IMR-90 (cell line): ENCODE data around the gene TIAM1. TPM values are rescaled to one million over a fixed set of nuclear protein-coding genes. Genes with fewer than 3 reads are reported as not detected.
A peak's percentile ranks its signal among the peaks of the same experiment; 100 is the strongest.

Experiments used
- ATAC-seq: fragments of 200-7000 bp; cut with Tn5 transposase; 2 replicates; pipeline ENCODE4 v1.9.1; 2020; ENCODE audit warnings: low read depth, mild to moderate bottlenecking, moderate library complexity
- BruUV-seq: library from RNA; stranded (reverse); fragments of 400-500 nt; replicated peaks from 2 replicates; lab custom pipeline; 2021; lab: Mats Ljungman, UMichigan
- CTCF ChIA-PET: fragments of 300-600 bp; formaldehyde crosslinking; extraction: SDS; loops from one replicate; lab custom pipeline; 2021; ENCODE audit warnings: antibody characterized with exemption; lab: Yijun Ruan, JAX
- POLR2A ChIA-PET: fragments of 300-600 bp; sonication (Branson Sonifier 250); formaldehyde crosslinking; loops from one replicate; lab custom pipeline; 2022; ENCODE audit warnings: antibody characterized with exemption; ENCODE audit not compliant: unreplicated experiment; lab: Charles Lee
- DNase-seq: peaks from one replicate; pipeline ENCODE4 v3.0.0; 2013
- H2AFZ ChIP-seq: replicated peaks from 2 replicates; pipeline ENCODE3; 2013; ENCODE audit warnings: low read length, mild to moderate bottlenecking; ENCODE audit not compliant: poor library complexity
- H2AK5ac ChIP-seq: 2 replicates; pipeline ENCODE4 v1.6.1; 2013; ENCODE audit warnings: low read depth, low read length, inconsistent platforms
- H2AK9ac ChIP-seq: replicated peaks from 2 replicates; pipeline ENCODE3; 2013; ENCODE audit warnings: mild to moderate bottlenecking, low read depth, low read length, moderate library complexity; ENCODE audit not compliant: poor library complexity
- H2BK120ac ChIP-seq: 2 replicates; pipeline ENCODE4 v1.6.1; 2013; ENCODE audit warnings: low read depth, low read length, inconsistent platforms
- H2BK15ac ChIP-seq: 3 replicates; pipeline ENCODE4 v1.6.1; 2013; ENCODE audit warnings: low read depth, low read length, inconsistent platforms
- H2BK20ac ChIP-seq: 2 replicates; pipeline ENCODE4 v1.6.1; 2013; ENCODE audit warnings: low read depth, mild to moderate bottlenecking, inconsistent platforms, low read length, moderate library complexity
- H2BK5ac ChIP-seq: 2 replicates; pipeline ENCODE4 v1.6.1; 2013; ENCODE audit warnings: mild to moderate bottlenecking, low read depth, low read length, inconsistent platforms; ENCODE audit not compliant: poor library complexity, severe bottlenecking
- H3K14ac ChIP-seq: replicated peaks from 2 replicates; pipeline ENCODE4 v1.6.1; 2013; ENCODE audit warnings: low read depth, low read length, inconsistent platforms
- H3K18ac ChIP-seq: 2 replicates; pipeline ENCODE4 v1.6.1; 2013; ENCODE audit warnings: low read depth, low read length, control low read depth
- H3K23ac ChIP-seq: 2 replicates; pipeline ENCODE4 v1.6.1; 2013; ENCODE audit warnings: low read depth, low read length, inconsistent platforms
- H3K27ac ChIP-seq: 2 replicates; pipeline ENCODE4 v1.5.1; 2013; ENCODE audit warnings: mild to moderate bottlenecking, control low read depth, low read length; ENCODE audit not compliant: insufficient read depth
- H3K27me3 ChIP-seq: 2 replicates; pipeline ENCODE4 v1.6.1; 2013; ENCODE audit warnings: low read length; ENCODE audit not compliant: control insufficient read depth, insufficient read depth
- H3K36me3 ChIP-seq: 2 replicates; pipeline ENCODE4 v1.6.1; 2013; ENCODE audit warnings: low read length, mixed read lengths; ENCODE audit not compliant: control insufficient read depth, insufficient read depth
- H3K4ac ChIP-seq: 2 replicates; pipeline ENCODE4 v1.6.1; 2013; ENCODE audit warnings: low read depth, low read length, inconsistent platforms
- H3K4me1 ChIP-seq: 2 replicates; pipeline ENCODE4 v1.6.1; 2013; ENCODE audit warnings: low read length, mixed read lengths; ENCODE audit not compliant: control insufficient read depth, insufficient read depth
- H3K4me2 ChIP-seq: 2 replicates; pipeline ENCODE4 v1.6.1; 2013; ENCODE audit warnings: low read depth, mild to moderate bottlenecking, control low read depth, low read length, moderate library complexity
- H3K4me3 ChIP-seq: 2 replicates; pipeline ENCODE4 v1.5.1; 2013; ENCODE audit warnings: low read depth, mild to moderate bottlenecking, control low read depth, low read length, moderate library complexity; ENCODE audit not compliant: insufficient read depth
- H3K56ac ChIP-seq: 2 replicates; pipeline ENCODE4 v1.6.1; 2013; ENCODE audit warnings: low read length, inconsistent platforms; ENCODE audit not compliant: insufficient read depth; ENCODE audit errors: extremely low read depth
- H3K79me1 ChIP-seq, 2 experiments: 2 replicates each; pipeline ENCODE4 v1.6.1; 2013; ENCODE audit warnings: low read length in 2 of 2, inconsistent platforms in 1 of 2, low read depth in 1 of 2
- H3K9ac ChIP-seq: 2 replicates; pipeline ENCODE4 v1.6.1; 2013; ENCODE audit warnings: low read depth, low read length, control low read depth
- H3K9me1 ChIP-seq: 2 replicates; pipeline ENCODE4 v1.6.1; 2013; ENCODE audit warnings: low read length, inconsistent platforms; ENCODE audit not compliant: insufficient read depth
- H3K9me3 ChIP-seq: 2 replicates; pipeline ENCODE4 v1.6.1; 2013; ENCODE audit warnings: low read length; ENCODE audit not compliant: control insufficient read depth, insufficient read depth
- H4K20me1 ChIP-seq: 2 replicates; pipeline ENCODE4 v1.6.1; 2013; ENCODE audit warnings: low read length, inconsistent platforms; ENCODE audit not compliant: insufficient read depth
- H4K5ac ChIP-seq: 2 replicates; pipeline ENCODE4 v1.6.1; 2013; ENCODE audit warnings: mild to moderate bottlenecking, low read depth, low read length, control low read depth
- H4K8ac ChIP-seq, 2 experiments: 2 replicates each; pipeline ENCODE4 v1.6.1; 2013; ENCODE audit warnings: low read depth in 2 of 2, low read length in 2 of 2, control low read depth in 1 of 2, inconsistent platforms in 1 of 2
- H4K91ac ChIP-seq: 2 replicates; pipeline ENCODE4 v1.6.1; 2013; ENCODE audit warnings: low read depth, low read length, inconsistent platforms; ENCODE audit not compliant: insufficient read depth
- BHLHE40 ChIP-seq: fragments of 150-350 bp; IDR thresholded peaks from 2 replicates; pipeline ENCODE4 v1.6.1; 2016; ENCODE audit warnings: mild to moderate bottlenecking, low read depth, low read length
- CEBPB ChIP-seq: IDR thresholded peaks from 2 replicates; pipeline ENCODE4 v1.6.1; 2012; ENCODE audit warnings: low read depth, low read length, improper control_type of control experiment
- CHD1 ChIP-seq: IDR thresholded peaks from 2 replicates; pipeline ENCODE4 v1.6.1; 2012; ENCODE audit warnings: low read depth, low read length, improper control_type of control experiment
- FOS ChIP-seq: fragments of 150-350 bp; IDR thresholded peaks from 2 replicates; pipeline ENCODE4 v1.6.1; 2016; ENCODE audit warnings: low read depth, low read length
- MAFK ChIP-seq: IDR thresholded peaks from 2 replicates; pipeline ENCODE4 v1.6.1; 2012; ENCODE audit warnings: low read depth, low read length, improper control_type of control experiment
- MAZ ChIP-seq: IDR thresholded peaks from 2 replicates; pipeline ENCODE4 v1.6.1; 2012; ENCODE audit warnings: low read depth, mild to moderate bottlenecking, low read length, improper control_type of control experiment, moderate library complexity, borderline replicate concordance
- MXI1 ChIP-seq: IDR thresholded peaks from 2 replicates; pipeline ENCODE4 v1.6.1; 2012; ENCODE audit warnings: low read depth, mild to moderate bottlenecking, low read length, moderate library complexity, borderline replicate concordance
- NFE2L2 ChIP-seq: fragments of 150-350 bp; IDR thresholded peaks from 2 replicates; pipeline ENCODE4 v1.6.1; 2016; ENCODE audit warnings: low read depth, mild to moderate bottlenecking, low read length
- POLR2A ChIP-seq: IDR thresholded peaks from 2 replicates; pipeline ENCODE4 v1.6.1; 2012; ENCODE audit warnings: mild to moderate bottlenecking, low read depth, low read length
- RAD21 ChIP-seq: IDR thresholded peaks from 2 replicates; pipeline ENCODE4 v1.6.1; 2012; ENCODE audit warnings: low read length, improper control_type of control experiment
- RFX5 ChIP-seq: IDR thresholded peaks from 2 replicates; pipeline ENCODE4 v1.8.0; 2012; ENCODE audit warnings: low read depth, mild to moderate bottlenecking, low read length, moderate library complexity
- SMC3 ChIP-seq: fragments of 150-350 bp; IDR thresholded peaks from 2 replicates; pipeline ENCODE4 v1.6.1; 2016; ENCODE audit warnings: low read depth, mild to moderate bottlenecking, antibody characterized with exemption, low read length, moderate library complexity
- WGBS, 2 experiments: methylation state at CpG; one replicate each; pipeline versions ENCODE4 v1.1.5 to v1.1.7; 2013; ENCODE audit warnings: missing lambda C conversion rate in 2 of 2; ENCODE audit not compliant: insufficient read length in 1 of 2; ENCODE audit errors: extremely low coverage in 2 of 2; 5-methylcytosine and 5-hydroxymethylcytosine counted together
- dilution Hi-C: fragments of 300-500 bp; cut with HindIII; formaldehyde crosslinking; loops from one replicate; pipeline ENCODE4 v1.14.3; 2018; ENCODE audit warnings: low sequenced_read_pairs; ENCODE audit not compliant: unreplicated experiment
- in situ Hi-C: fragments of 300-500 bp; cut with MboI; formaldehyde crosslinking; loops from 3 replicates; pipeline ENCODE4 v1.14.3; 2019; ENCODE audit warnings: low sequenced_read_pairs, inconsistent platforms, mixed read lengths
- intact Hi-C: fragments of 100-400 bp; cut with micrococcal nuclease; formaldehyde crosslinking; loops from 2 replicates; pipeline ENCODE4 v1.10.0; 2022
- polyA plus RNA-seq, 3 experiments: library from polyadenylated mRNA; depleted of rRNA; stranded (reverse); fragments of >200 nt; gene quantifications; 2 replicates each; pipeline ENCODE4 v1.2.3, GENCODE V29; 2012; ENCODE audit warnings: low replicate concordance in 1 of 3
- total RNA-seq: library from RNA; depleted of rRNA; stranded (reverse); fragments of >200 nt; gene quantifications from 2 replicates; pipeline ENCODE4 v1.2.3, GENCODE V29; 2012
- TF ChIP-seq, protein P1 (sequence below): fragments of 150-350 bp; IDR thresholded peaks from 2 replicates; pipeline ENCODE4 v1.6.1; 2017; ENCODE audit warnings: mild to moderate bottlenecking, antibody characterized with exemption, low read length, low read depth
- TF ChIP-seq, protein P2 (sequence below): conservative IDR thresholded peaks from 2 replicates; pipeline ENCODE4 v1.5.1; 2012; ENCODE audit warnings: mild to moderate bottlenecking, low read depth, low read length, improper control_type of control experiment
- TF ChIP-seq, protein P3 (sequence below): fragments of 150-350 bp; IDR thresholded peaks from 2 replicates; pipeline ENCODE4 v1.6.1; 2016; ENCODE audit warnings: low read depth, mild to moderate bottlenecking, low read length, moderate library complexity, borderline replicate concordance

TIAM1 gene
- total and polyA plus RNA-seq, 2 of the 4 experiments (the other 2 are of a cell fraction), result 2.9 to 9.3 TPM

DNA sequence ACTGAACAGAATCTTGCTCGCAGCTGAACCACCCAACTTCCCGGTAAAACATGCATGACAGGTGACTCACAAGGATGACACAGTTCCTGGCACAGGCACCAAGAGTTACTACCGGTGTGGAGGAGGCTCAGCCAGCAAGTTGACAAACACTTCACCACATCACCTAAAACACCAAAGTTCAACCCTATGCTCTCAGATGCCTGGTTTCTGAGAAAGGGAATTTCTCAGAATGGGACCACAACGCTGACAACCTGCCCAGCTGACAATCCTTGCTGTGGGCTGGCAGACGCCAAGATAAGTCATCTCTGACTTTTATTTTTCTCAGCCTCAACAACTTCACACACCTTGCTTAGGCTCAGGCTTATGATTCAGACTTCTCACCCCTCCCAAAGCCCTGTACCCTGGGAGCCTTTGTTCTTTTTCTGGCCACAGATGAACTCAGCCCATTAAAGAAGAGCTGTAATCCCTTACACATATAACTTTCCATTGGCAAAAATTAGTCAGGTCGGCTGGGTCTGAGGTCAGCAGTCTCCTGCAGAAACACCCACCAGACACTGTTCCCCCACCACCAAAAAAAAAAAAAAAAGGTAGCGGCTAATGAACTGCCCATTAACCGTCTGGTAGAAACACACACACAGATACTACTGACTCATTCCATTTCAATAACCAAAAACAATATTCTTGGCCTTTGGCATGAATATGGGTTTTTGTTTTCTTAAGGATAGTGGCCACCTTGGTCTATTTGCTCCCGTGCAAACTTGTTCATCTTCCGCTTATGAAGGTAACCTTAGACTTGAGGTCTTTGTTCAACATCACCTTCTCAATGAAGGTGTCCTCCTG, 10.8 kb upstream of the TIAM1 start:
- no TSS peak for BruUV-seq
- Histone ChIP-seq H3K27ac (no peak overlapping the region), H4K8ac (no peak overlapping the region), H3K23ac (no peak overlapping the region), H3K79me1 (no peaks in the 10 kb centered on the region), H3K27me3 (no peaks in the 10 kb centered on the region), H3K9me1 (no peaks in the 10 kb centered on the region), H4K20me1 (no peaks in the 10 kb centered on the region), H2AK5ac (no peak overlapping the region), H2BK5ac (no peak overlapping the region), H3K4me3 (no peak overlapping the region), H3K36me3 (no peaks in the 10 kb centered on the region), H4K91ac (no peak overlapping the region), H3K18ac (no peak overlapping the region), H2AK9ac (no peak overlapping the region), H2BK120ac (no peak overlapping the region), H3K4ac (no peak overlapping the region), H3K4me2 (no peak overlapping the region), H2BK15ac (no peak overlapping the region), H3K9me3 (no peaks in the 10 kb centered on the region), H3K14ac (no peak overlapping the region), H3K9ac (no peak overlapping the region), H2BK20ac (no peak overlapping the region), H4K5ac (no peak overlapping the region), H3K56ac (no peak overlapping the region), H3K4me1 (no peaks in the 10 kb centered on the region), H2AFZ (peak overlapping the region; percentile 2)
- in situ Hi-C loops (no loop called here), intact Hi-C loops (no loop called here), dilution Hi-C loops (no loop called here)
- ChIA-PET CTCF (no interaction called here), POLR2A (no interaction called here)
- ATAC-seq (peak; percentile 49), DNase-seq (peak; percentile 87)
- no CpG with 5 or more reads among the region's 10 CpGs for WGBS, 2 experiments
- TF ChIP-seq, protein P1, sequence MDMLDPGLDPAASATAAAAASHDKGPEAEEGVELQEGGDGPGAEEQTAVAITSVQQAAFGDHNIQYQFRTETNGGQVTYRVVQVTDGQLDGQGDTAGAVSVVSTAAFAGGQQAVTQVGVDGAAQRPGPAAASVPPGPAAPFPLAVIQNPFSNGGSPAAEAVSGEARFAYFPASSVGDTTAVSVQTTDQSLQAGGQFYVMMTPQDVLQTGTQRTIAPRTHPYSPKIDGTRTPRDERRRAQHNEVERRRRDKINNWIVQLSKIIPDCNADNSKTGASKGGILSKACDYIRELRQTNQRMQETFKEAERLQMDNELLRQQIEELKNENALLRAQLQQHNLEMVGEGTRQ, result no peak
- TF ChIP-seq CEBPB (no peak), MAZ (no peak), SMC3 (no peak), MXI1 (no peak), RAD21 (no peak), NFE2L2 (no peak), FOS (no peak), MAFK (no peak), POLR2A (no peak), BHLHE40 (no peak), RFX5 (no peak), CHD1 (no peak)
- TF ChIP-seq, protein P2, sequence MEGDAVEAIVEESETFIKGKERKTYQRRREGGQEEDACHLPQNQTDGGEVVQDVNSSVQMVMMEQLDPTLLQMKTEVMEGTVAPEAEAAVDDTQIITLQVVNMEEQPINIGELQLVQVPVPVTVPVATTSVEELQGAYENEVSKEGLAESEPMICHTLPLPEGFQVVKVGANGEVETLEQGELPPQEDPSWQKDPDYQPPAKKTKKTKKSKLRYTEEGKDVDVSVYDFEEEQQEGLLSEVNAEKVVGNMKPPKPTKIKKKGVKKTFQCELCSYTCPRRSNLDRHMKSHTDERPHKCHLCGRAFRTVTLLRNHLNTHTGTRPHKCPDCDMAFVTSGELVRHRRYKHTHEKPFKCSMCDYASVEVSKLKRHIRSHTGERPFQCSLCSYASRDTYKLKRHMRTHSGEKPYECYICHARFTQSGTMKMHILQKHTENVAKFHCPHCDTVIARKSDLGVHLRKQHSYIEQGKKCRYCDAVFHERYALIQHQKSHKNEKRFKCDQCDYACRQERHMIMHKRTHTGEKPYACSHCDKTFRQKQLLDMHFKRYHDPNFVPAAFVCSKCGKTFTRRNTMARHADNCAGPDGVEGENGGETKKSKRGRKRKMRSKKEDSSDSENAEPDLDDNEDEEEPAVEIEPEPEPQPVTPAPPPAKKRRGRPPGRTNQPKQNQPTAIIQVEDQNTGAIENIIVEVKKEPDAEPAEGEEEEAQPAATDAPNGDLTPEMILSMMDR, result no peak
- TF ChIP-seq, protein P3, sequence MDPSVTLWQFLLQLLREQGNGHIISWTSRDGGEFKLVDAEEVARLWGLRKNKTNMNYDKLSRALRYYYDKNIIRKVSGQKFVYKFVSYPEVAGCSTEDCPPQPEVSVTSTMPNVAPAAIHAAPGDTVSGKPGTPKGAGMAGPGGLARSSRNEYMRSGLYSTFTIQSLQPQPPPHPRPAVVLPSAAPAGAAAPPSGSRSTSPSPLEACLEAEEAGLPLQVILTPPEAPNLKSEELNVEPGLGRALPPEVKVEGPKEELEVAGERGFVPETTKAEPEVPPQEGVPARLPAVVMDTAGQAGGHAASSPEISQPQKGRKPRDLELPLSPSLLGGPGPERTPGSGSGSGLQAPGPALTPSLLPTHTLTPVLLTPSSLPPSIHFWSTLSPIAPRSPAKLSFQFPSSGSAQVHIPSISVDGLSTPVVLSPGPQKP, result no peak
